GM12878 (cell line): Measurements from ENCODE around the gene ADAM10.

Experiments used
- CHD2 ChIP-seq: IDR thresholded peaks from 2 replicates; pipeline ENCODE4 v1.6.1; 2011; ENCODE audit warnings: low read depth, low read length, improper control_type of control experiment, borderline replicate concordance
- EP300 ChIP-seq, 2 experiments: fragments of 150-350 bp in 1 of 2; IDR thresholded peaks; 2 replicates each; pipeline ENCODE4 v1.6.1; 2011 to 2012; ENCODE audit warnings: low read depth in 2 of 2, low read length in 2 of 2, borderline replicate concordance in 1 of 2, improper control_type of control experiment in 1 of 2, inconsistent platforms in 1 of 2; ENCODE audit not compliant: control insufficient read depth in 1 of 2
- ZNF217 ChIP-seq: fragments of 450-650 bp; IDR thresholded peaks from 2 replicates; pipeline ENCODE4 v1.6.1; 2017; ENCODE audit warnings: antibody characterized with exemption, mild to moderate bottlenecking
- ZNF384 ChIP-seq: IDR thresholded peaks from 2 replicates; pipeline ENCODE4 v1.6.1; 2012; ENCODE audit warnings: low read depth, mild to moderate bottlenecking, low read length, improper control_type of control experiment, borderline replicate concordance
- TF ChIP-seq, protein P1 (sequence below): fragments of 450-650 bp; IDR thresholded peaks from 2 replicates; pipeline ENCODE4 v1.6.1; 2017; ENCODE audit warnings: mild to moderate bottlenecking
- TF ChIP-seq, protein P2 (sequence below): IDR thresholded peaks from 2 replicates; pipeline ENCODE4 v1.6.1; 2012; ENCODE audit warnings: mild to moderate bottlenecking, low read depth, low read length

DNA sequence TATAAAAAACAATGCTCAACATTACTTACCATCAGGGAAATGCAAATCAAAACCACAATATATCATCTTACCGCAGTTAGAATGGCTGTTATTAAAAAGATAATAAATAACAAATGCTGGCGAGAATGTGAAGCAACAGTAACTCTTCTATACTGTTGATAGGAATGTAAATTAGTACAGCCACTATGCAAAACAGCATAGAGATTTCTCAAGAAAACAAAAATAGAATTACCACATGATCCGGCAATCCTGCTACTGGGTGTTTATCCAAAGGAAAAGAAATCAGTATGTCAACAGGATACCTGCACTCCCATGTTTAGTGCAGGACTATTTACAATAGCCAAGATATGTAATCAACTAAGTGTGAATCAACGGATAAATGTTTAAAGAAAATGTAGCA, 48.1 kb downstream of the ADAM10 start:
- TF ChIP-seq CHD2 (no peak), ZNF217 (no peak), ZNF384 (no peak), EP300 (IDR thresholded peaks at IDR 0.05; ENCODE audit: borderline replicate concordance in 1 of 2, control insufficient read depth in 1 of 2, low read depth in 2 of 2, low read length in 2 of 2) (no peak)
- TF ChIP-seq, protein P1, sequence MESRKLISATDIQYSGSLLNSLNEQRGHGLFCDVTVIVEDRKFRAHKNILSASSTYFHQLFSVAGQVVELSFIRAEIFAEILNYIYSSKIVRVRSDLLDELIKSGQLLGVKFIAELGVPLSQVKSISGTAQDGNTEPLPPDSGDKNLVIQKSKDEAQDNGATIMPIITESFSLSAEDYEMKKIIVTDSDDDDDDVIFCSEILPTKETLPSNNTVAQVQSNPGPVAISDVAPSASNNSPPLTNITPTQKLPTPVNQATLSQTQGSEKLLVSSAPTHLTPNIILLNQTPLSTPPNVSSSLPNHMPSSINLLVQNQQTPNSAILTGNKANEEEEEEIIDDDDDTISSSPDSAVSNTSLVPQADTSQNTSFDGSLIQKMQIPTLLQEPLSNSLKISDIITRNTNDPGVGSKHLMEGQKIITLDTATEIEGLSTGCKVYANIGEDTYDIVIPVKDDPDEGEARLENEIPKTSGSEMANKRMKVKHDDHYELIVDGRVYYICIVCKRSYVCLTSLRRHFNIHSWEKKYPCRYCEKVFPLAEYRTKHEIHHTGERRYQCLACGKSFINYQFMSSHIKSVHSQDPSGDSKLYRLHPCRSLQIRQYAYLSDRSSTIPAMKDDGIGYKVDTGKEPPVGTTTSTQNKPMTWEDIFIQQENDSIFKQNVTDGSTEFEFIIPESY, result no peak
- TF ChIP-seq, protein P2, sequence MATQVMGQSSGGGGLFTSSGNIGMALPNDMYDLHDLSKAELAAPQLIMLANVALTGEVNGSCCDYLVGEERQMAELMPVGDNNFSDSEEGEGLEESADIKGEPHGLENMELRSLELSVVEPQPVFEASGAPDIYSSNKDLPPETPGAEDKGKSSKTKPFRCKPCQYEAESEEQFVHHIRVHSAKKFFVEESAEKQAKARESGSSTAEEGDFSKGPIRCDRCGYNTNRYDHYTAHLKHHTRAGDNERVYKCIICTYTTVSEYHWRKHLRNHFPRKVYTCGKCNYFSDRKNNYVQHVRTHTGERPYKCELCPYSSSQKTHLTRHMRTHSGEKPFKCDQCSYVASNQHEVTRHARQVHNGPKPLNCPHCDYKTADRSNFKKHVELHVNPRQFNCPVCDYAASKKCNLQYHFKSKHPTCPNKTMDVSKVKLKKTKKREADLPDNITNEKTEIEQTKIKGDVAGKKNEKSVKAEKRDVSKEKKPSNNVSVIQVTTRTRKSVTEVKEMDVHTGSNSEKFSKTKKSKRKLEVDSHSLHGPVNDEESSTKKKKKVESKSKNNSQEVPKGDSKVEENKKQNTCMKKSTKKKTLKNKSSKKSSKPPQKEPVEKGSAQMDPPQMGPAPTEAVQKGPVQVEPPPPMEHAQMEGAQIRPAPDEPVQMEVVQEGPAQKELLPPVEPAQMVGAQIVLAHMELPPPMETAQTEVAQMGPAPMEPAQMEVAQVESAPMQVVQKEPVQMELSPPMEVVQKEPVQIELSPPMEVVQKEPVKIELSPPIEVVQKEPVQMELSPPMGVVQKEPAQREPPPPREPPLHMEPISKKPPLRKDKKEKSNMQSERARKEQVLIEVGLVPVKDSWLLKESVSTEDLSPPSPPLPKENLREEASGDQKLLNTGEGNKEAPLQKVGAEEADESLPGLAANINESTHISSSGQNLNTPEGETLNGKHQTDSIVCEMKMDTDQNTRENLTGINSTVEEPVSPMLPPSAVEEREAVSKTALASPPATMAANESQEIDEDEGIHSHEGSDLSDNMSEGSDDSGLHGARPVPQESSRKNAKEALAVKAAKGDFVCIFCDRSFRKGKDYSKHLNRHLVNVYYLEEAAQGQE, result no peak
